Body of pancreas (tissue), 4 donors: ENCODE results near the gene BMPR1B. TPM values are rescaled to one million over a fixed set of nuclear protein-coding genes. Genes with fewer than 3 reads are reported as not detected.
"Not testable (repeated sequence)": the region's sequence is repeated elsewhere in the genome, so short reads cannot be mapped to it uniquely, and the experiment has no call there.

Experiments
- ATAC-seq: fragments of 150-250 bp; one replicate; pipeline ENCODE4 v1.9.1; 2016
- DNase-seq, 4 donors: peaks; one replicate each; pipeline ENCODE4 v3.0.0-alpha.2; 2019
- H3K27ac ChIP-seq, 4 donors: fragments of 200-600 bp; sonication (generic); 1 replicate in 3 of 4; 2 replicates in 1 of 4; pipeline versions ENCODE4 v1.5.1 to v1.6.1; 2016 to 2019; ENCODE audit warnings: mild to moderate bottlenecking in 1 of 4, mixed read lengths in 1 of 4, moderate library complexity in 1 of 4
- H3K27me3 ChIP-seq, 2 donors: fragments of 200-600 bp; sonication (generic); one replicate each; pipeline ENCODE4 v1.6.0; 2016; ENCODE audit warnings: mild to moderate bottlenecking in 1 of 2
- H3K36me3 ChIP-seq, 2 donors: fragments of 200-600 bp; sonication (generic); replicated peaks in 1 of 2; 2 replicates each; pipeline ENCODE4 v1.5.1; 2016; ENCODE audit warnings: low read depth in 2 of 2; ENCODE audit not compliant: insufficient read depth in 1 of 2
- H3K4me1 ChIP-seq: fragments of 200-600 bp; sonication (generic); one replicate; pipeline ENCODE4 v1.6.0; 2016
- H3K4me3 ChIP-seq, 2 donors: fragments of 200-600 bp; sonication (generic); 1 replicate in 1 of 2; 2 replicates in 1 of 2; pipeline ENCODE4 v1.5.1; 2016 to 2019
- H3K9me3 ChIP-seq, 3 donors: fragments of 200-600 bp; sonication (generic); 1 replicate in 2 of 3; 2 replicates in 1 of 3; pipeline ENCODE4 v1.5.1; 2016
- POLR2A ChIP-seq, 3 donors: fragments of 450-650 bp; IDR thresholded peaks; one replicate each; pipeline ENCODE4 v1.6.1; 2016; ENCODE audit warnings: antibody characterized with exemption in 3 of 3, mild to moderate bottlenecking in 2 of 3
- WGBS, 2 donors: methylation state at CpG; one replicate each; pipeline ENCODE4 v1.1.5; 2017; 5-methylcytosine and 5-hydroxymethylcytosine counted together
- intact Hi-C: fragments of 100-400 bp; cut with DNase I; formaldehyde crosslinking; loops from one replicate; pipeline ENCODE4 v1.15.1; 2023
- total RNA-seq, 2 donors: library from RNA; depleted of rRNA; stranded (reverse); fragments of >200 nt; gene quantifications; one replicate each; pipeline ENCODE4 v1.1.0, GENCODE V29; 2016
- TF ChIP-seq, protein P1 (sequence below), 7 experiments: fragments of 450-650 bp in 4 of 7; fragments of 200-600 bp in 3 of 7; sonication (generic) in 3 of 7; IDR thresholded peaks; one replicate each; pipeline ENCODE4 v1.5.1; 2016 to 2019; ENCODE audit warnings: antibody characterized with exemption in 7 of 7

BMPR1B gene
- total RNA-seq, 2 donors from 2014 or later = 0.99 to 1.3 TPM

DNA sequence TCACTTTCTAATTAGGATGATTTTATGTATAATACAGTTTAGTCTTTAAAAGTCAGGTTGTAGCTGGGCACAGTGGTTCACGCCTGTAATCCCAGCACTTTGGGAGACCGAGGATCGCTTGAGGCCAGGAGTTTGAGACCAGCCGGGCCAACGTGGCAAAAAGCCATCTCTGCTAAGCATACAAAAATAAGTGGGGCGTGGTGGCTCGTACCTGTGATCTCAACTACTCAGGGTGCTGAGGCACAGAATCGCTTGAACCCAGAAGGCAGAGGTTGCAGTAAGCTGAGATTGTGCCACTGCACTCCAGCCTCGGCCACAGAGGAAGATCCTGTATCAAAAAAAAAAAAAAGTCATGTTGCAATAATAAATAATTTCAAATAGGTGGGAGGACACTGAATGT, 364.2 kb downstream of the BMPR1B start:
- Histone ChIP-seq H3K36me3 (no peaks in the 10 kb centered on the region), H3K4me1 (no peaks in the 10 kb centered on the region), H3K27me3 (no peaks in the 10 kb centered on the region), H3K27ac (no peak overlapping the region), H3K4me3 (no peak overlapping the region), H3K9me3 (no peaks in the 10 kb centered on the region)
- WGBS, 2 donors = 68 to 84% methylated on average over 9 of the region's 9 CpGs
- ATAC-seq (no peak), DNase-seq (no peak)
- intact Hi-C loops = no loop called here
- no peak for TF ChIP-seq POLR2A (IDR thresholded peaks at IDR 0.05)
- TF ChIP-seq, protein P1, sequence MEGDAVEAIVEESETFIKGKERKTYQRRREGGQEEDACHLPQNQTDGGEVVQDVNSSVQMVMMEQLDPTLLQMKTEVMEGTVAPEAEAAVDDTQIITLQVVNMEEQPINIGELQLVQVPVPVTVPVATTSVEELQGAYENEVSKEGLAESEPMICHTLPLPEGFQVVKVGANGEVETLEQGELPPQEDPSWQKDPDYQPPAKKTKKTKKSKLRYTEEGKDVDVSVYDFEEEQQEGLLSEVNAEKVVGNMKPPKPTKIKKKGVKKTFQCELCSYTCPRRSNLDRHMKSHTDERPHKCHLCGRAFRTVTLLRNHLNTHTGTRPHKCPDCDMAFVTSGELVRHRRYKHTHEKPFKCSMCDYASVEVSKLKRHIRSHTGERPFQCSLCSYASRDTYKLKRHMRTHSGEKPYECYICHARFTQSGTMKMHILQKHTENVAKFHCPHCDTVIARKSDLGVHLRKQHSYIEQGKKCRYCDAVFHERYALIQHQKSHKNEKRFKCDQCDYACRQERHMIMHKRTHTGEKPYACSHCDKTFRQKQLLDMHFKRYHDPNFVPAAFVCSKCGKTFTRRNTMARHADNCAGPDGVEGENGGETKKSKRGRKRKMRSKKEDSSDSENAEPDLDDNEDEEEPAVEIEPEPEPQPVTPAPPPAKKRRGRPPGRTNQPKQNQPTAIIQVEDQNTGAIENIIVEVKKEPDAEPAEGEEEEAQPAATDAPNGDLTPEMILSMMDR (IDR thresholded peaks at IDR 0.05) = no peak

- TF ChIP-seq, protein P1 (IDR thresholded peaks at IDR 0.05) = peak in 6 of 7 experiments; percentile 13 to 51 (median 40)
- no peak for TF ChIP-seq POLR2A (IDR thresholded peaks at IDR 0.05)
- intact Hi-C loops = no loop called here
- WGBS, 2 donors = 43 to 48% methylated on average over 4 of the region's 4 CpGs
- Histone ChIP-seq H3K9me3 (no peaks in the 10 kb centered on the region), H3K4me1 (no peaks in the 10 kb centered on the region), H3K27ac (no peak overlapping the region), H3K27me3 (no peaks in the 10 kb centered on the region), H3K36me3 (no peaks in the 10 kb centered on the region), H3K4me3 (no peak overlapping the region)
- DNase-seq (peak in 2 of 4 donors; percentile 26 to 33), ATAC-seq (no peak)
These were observed 367.2 kb downstream of the BMPR1B start for GRCh38 chr4:95124906-95125504.

- intact Hi-C loops = no loop called here
- WGBS, 2 donors = 70 to 82% methylated on average over 4 of the region's 4 CpGs
These were observed 371.3 kb downstream of the BMPR1B start for GRCh38 chr4:95129031-95129430.

GRCh38 chr4:95129821-95130311, 372.1 kb downstream of the BMPR1B start:
- H3K4me3 ChIP-seq = no peak overlapping the region
- DNase-seq = peak in 3 of 4 donors; percentile 12 to 54 (median 15)
- no peak for TF ChIP-seq POLR2A (IDR thresholded peaks at IDR 0.05)
- TF ChIP-seq, protein P1 (IDR thresholded peaks at IDR 0.05) = no peak

More at GRCh38 chr4:95129031-95129430, 371.3 kb downstream of the BMPR1B start:
- H3K27ac ChIP-seq = no peak overlapping the region
- ATAC-seq = no peak
- DNase-seq = no peak
- H3K9me3 ChIP-seq = no peaks in the 10 kb centered on the region
- H3K27me3 ChIP-seq = no peaks in the 10 kb centered on the region
- no peaks in the 10 kb centered on the region for H3K4me1 ChIP-seq
- TF ChIP-seq, protein P1 (IDR thresholded peaks at IDR 0.05) = no peak
- TF ChIP-seq POLR2A (IDR thresholded peaks at IDR 0.05) = no peak
- H3K36me3 ChIP-seq = no peaks in the 10 kb centered on the region
- no peak overlapping the region for H3K4me3 ChIP-seq

GRCh38 chr4:95134016-95134415, 376.3 kb downstream of the BMPR1B start:
- intact Hi-C loops = not testable (repeated sequence)

More at GRCh38 chr4:95129821-95130311, 372.1 kb downstream of the BMPR1B start:
- Histone ChIP-seq H3K9me3 (no peaks in the 10 kb centered on the region), H3K4me1 (no peaks in the 10 kb centered on the region), H3K27ac (no peak overlapping the region), H3K27me3 (no peaks in the 10 kb centered on the region), H3K36me3 (no peaks in the 10 kb centered on the region)
- intact Hi-C loops = no loop called here
- ATAC-seq = peak; percentile 71
- WGBS, 2 donors = 52 to 62% methylated on average over 7 of the region's 7 CpGs

GRCh38 chr4:95139424-95139823, 381.7 kb downstream of the BMPR1B start:
- 73 to 88% methylated on average over 11 to 14 of the region's 14 CpGs for WGBS, 2 donors
- H3K27me3 ChIP-seq, H3K36me3 ChIP-seq, H3K27ac ChIP-seq, H3K4me3 ChIP-seq, H3K9me3 ChIP-seq, intact Hi-C loops, DNase-seq, H3K4me1 ChIP-seq, ATAC-seq: not testable (repeated sequence)

More at GRCh38 chr4:95134016-95134415, 376.3 kb downstream of the BMPR1B start:
- H3K4me3 ChIP-seq, H3K27ac ChIP-seq, H3K4me1 ChIP-seq, DNase-seq, ATAC-seq, H3K9me3 ChIP-seq, H3K36me3 ChIP-seq, H3K27me3 ChIP-seq: not testable (repeated sequence)
- 93% methylated on average over 4 of the region's 4 CpGs for WGBS, 2 donors
